ENCODE data around the gene SLC25A21.

SLC25A21 gene

DNA sequence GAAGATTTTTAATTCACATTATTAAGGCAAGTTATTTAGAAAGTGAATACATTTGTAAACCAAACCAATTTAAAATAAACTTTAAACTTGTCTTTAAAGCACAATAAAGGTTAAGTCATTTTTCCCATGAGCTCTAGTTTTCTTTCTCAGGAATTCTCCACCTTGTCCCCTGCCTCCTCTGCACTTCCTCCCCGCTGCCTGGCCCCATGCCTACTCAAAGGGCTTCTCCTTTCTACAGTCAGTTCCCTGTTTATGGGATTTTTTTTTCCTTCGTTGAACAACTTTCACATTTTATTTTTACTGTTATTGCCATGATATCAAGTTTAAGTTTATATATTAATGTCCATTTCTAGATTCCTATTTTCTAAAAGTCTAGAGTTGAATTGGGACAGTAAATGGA is 223.0 kb downstream of the SLC25A21 start:
- in situ Hi-C loops (cut with MboI; ENCODE audit: low sequenced_read_pairs) = no loop called here

GRCh38 chr14:36948157-36948859 is 224.1 kb downstream of the SLC25A21 start:
- in situ Hi-C loops (cut with MboI; ENCODE audit: low sequenced_read_pairs) = no loop called here

DNA sequence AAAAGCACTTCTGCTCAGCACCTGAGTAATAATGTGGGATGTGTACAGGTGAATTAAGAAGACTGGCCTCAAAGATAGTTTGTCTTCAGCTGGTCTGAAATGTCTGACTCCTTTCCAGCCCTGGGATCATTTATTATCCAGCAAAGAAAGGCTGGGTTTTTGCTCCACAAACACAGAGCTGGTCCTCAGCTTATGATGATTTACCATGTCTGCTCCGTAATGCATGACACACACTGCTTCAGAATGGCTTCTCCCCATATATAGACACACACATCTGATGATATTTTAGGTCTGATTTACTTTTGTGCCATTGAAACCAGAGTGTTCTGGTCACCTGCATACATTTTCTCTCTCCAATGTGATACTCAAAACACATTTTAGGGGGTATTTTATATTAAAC is 225.0 kb downstream of the SLC25A21 start:
- in situ Hi-C loops (cut with MboI; ENCODE audit: low sequenced_read_pairs) = no loop called here

DNA sequence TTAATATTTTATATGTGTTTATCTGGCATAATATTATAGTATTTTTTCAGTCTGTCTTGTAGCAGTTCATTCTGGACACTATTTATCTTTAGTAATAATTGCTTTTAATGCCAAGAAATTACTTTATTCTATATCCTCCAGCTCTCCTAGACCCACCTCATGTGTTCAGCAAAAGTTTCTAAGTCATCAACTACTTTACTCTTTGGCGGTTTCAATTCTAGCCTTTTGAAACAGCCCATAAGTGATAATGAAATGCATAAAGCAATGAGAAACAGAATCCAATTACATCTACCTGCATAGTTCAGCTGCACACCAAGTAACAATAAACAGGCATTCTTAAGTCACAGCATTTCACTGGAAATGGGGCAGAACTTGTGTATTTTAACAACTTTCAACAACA is 225.5 kb downstream of the SLC25A21 start:
- in situ Hi-C loops (cut with MboI; ENCODE audit: low sequenced_read_pairs) = no loop called here

DNA sequence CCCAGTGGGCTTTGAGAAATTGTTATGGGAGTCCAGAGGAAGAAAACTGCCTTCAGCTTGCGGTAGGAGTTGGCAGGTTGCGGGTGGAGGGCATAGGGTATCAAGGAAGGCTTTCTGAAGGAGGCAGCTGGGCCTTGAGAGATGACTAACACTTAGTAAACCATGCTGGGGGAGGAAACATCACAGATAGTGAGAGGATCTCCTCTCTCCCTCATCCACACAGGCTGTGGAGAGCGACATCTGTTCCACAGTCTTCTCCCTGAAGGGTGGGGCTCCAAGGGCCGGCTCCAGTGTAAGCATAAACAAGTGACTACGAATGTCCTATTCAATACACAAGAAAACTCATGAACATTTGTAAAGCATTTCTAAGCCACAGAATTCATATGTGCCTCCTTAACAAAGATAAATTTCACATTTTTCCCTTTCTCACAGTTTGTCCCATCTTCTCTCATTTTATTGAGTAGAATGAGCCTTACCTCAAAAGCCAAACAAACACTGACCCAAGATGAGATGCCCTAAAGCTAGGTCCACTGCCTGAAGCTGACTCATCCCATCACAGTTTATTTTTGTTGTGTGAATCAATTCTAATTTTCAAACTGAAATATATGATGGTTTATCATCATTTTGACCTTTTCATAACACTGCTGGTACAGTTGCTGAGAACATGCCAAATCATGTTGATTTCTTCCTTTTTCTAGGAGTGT is 227.9 kb downstream of the SLC25A21 start:
- in situ Hi-C loops (cut with MboI; ENCODE audit: low sequenced_read_pairs) = no loop called here

DNA sequence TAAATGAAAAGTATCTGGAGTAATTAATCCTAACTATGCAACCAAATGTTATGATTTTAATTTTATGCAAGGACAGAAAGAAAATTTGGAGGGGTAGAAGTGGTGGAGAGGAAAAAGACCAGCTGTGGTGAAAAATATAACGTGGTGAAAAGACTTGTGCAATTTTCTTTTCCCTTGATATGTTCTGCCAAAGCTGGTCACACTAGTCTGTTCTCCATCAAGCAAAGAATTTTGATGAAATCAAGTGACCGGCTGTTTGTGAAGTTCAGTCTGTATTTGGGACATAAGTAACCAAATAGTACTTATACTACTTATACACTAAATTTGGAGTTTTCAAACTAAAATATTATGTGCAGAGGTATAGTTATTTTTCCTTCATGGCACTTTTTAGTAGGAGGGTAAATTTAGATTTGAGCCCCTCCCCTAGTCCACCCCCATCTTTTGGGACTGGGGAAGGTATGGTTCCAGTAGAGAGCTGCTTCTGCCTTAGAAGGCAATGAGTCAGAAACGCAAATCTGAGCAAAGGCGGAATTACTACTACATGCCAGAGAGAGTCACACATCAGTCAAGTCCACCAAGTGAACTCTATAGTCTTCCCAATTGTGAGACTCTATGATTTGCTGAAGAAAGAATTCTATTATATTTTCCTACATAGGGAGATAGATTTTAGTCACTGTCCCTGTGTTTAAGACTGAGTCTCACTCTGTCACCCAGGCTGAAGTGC is 229.7 kb downstream of the SLC25A21 start:
- in situ Hi-C loops (cut with MboI; ENCODE audit: low sequenced_read_pairs) = no loop called here

DNA sequence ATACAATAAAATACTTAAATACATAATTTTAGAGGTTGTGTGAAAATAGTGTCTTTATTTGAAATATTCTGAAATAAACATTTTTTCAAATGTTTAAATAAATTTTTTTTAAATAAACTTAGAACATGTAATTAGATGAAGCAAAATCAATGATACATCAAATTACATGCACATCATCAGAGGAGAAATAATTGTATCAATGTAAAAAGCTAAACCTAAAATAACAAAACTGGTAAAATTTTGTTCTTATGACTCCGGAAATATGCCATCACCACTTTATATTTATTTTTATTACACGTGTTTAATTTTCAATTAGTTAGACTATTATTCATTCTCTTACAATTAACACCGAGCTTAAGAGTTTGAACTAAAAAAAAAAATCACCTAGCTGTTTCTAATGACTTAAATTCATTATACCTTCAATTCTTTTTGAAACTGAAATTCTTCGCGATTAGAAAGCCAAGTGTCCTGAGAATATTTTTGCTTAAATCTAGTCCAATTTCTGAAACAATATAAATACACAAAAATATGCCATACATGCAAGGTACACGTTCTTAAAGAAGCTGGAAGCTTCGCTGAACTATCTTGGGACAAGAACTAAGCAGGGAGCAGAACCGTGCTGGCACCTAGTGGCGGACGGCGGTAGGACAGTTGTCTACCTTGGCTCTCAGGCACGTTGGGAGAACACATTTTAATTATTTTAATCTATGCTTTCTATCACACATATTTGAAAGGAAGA is 230.5 kb downstream of the SLC25A21 start:
- in situ Hi-C loops (cut with MboI; ENCODE audit: low sequenced_read_pairs) = no loop called here

DNA sequence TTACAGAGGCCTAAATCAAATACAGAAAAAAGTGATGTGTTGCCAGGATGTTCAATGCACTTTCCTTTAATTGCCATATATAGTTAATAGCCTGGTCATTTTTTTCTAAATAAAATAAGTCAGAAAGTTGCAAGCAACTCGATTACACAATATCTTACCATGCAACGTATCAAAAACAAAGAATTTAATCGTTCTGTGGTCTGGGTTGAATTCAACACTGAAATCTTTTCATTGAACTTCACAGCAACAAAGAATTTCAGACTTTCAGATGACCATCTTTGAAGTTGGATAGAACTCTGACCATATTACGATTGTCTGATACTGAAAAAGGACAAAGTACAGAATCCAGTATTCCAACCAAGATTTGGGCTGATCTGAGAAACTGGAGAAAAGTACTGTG is 231.9 kb downstream of the SLC25A21 start:
- in situ Hi-C loops (cut with MboI; ENCODE audit: low sequenced_read_pairs) = no loop called here

GRCh38 chr14:36939265-36939664 is 233.1 kb downstream of the SLC25A21 start:
- in situ Hi-C loops (cut with MboI; ENCODE audit: low sequenced_read_pairs) = no loop called here

DNA sequence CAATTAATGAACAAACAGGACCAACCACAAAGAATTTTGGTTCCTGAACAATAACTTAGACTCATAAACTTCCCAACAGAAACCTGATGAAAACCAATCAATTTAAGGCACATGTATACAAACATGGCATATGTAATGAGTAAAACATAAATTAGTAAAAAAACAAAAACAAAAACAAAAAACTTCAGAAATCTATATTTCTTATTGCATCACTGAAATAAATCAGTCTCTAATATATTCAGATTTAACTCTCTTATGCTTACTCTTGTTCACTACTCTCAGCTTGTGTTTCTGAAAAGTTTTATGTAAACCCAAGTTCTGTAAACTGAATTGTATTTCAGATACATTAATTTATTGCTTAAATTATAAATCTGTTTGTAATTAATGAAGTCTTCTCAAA is 233.7 kb downstream of the SLC25A21 start:
- in situ Hi-C loops (cut with MboI; ENCODE audit: low sequenced_read_pairs) = no loop called here

- in situ Hi-C loops (cut with MboI; ENCODE audit: low sequenced_read_pairs) = no loop called here
These were observed 236.3 kb downstream of the SLC25A21 start for GRCh38 chr14:36935976-36936678.

- in situ Hi-C loops (cut with MboI; ENCODE audit: low sequenced_read_pairs) = no loop called here
These were observed 238.1 kb downstream of the SLC25A21 start for GRCh38 chr14:36934304-36934703.

GRCh38 chr14:36931791-36932190 is 240.6 kb downstream of the SLC25A21 start:
- in situ Hi-C loops (cut with MboI; ENCODE audit: low sequenced_read_pairs) = no loop called here

DNA sequence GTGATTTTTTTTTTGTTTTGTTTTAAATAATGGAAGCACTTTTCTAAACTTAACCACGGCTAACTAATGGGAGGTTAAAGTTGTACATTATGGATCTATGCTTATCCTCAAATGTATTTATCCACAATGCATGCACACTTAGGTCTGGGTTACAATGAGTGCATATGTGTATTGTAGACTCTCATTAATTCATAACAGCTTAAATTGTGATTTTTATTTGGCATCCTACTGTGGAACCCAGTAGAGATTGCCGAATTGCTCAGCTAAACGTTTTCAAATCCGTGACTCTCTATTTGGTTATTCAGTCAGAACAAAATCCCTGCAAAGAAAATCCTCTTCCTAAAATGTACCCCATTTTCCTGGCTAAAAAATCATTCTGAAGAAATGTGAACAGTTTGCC is 244.0 kb downstream of the SLC25A21 start:
- in situ Hi-C loops (cut with MboI; ENCODE audit: low sequenced_read_pairs) = no loop called here

- in situ Hi-C loops (cut with MboI; ENCODE audit: low sequenced_read_pairs) = no loop called here
These were observed 247.3 kb downstream of the SLC25A21 start for GRCh38 chr14:36925094-36925493.

DNA sequence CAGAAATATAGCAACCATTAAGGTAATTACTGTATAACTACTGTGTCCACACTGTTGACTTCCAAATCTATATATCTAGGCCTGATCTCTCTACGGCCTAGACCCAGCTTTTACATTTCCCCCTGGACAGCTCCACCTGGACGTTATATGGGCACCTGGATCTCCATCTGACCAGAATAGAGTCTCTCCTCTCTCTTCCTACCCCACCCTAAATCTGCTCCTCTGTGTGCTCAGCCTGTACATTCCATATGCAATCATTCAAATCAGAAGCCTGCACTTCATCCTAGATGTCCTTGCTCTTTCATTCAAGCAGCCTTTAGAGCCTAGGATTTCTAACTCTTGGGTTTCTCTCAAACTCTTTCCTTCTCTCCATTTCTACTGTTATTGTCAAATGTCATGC is 255.7 kb downstream of the SLC25A21 start:
- in situ Hi-C loops (cut with MboI; ENCODE audit: low sequenced_read_pairs) = no loop called here

DNA sequence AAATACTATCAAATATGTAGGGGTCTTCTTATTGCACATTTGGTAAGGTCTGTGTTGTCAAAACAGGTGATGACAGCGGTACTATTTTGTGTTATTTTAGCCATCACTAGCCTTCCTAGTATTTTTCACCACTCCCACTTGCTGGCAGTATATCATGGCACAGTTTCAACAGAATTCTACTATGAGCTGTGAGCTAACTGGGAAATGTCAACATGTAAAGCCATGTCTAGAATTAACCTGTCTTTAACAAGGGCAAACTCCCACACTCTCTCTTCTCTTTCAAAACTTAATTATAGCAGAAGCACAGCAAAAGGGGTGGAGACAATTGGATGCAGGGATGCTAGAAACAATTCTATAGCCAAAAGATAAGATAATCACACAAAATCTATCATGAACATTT is 257.3 kb downstream of the SLC25A21 start:
- in situ Hi-C loops (cut with MboI; ENCODE audit: low sequenced_read_pairs) = no loop called here

- in situ Hi-C loops (cut with MboI; ENCODE audit: low sequenced_read_pairs) = no loop called here
These were observed 261.8 kb downstream of the SLC25A21 start for GRCh38 chr14:36910578-36910977.

DNA sequence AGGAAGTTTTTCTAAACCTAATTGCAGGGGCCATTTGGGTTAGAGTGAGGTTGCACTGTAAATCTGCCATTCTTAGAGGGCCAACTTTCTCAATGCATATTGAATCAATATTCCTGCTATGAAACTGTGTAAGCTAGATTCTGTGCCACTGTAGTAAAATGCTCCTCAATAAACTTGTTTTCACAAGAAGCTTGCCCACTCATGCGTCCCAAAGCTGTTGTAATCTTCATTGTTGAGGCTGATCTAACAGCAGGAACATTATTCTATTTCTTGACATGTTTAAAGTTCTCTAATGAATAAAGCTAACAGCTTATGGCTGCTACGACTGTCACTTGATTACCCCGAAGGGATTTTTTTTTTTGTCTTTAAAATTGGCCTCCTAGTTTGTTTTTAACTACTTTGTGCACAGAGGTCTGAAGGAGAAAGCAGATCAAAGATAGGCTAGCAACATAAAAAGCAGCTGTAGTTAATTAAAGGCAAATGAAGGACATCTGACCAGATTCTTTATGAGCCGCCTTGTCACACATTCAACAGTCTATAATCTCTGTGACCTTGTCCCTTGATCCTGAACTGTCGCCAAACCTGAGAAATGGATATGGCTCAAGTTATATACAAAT is 267.0 kb downstream of the SLC25A21 start:
- in situ Hi-C loops (cut with MboI; ENCODE audit: low sequenced_read_pairs) = no loop called here

DNA sequence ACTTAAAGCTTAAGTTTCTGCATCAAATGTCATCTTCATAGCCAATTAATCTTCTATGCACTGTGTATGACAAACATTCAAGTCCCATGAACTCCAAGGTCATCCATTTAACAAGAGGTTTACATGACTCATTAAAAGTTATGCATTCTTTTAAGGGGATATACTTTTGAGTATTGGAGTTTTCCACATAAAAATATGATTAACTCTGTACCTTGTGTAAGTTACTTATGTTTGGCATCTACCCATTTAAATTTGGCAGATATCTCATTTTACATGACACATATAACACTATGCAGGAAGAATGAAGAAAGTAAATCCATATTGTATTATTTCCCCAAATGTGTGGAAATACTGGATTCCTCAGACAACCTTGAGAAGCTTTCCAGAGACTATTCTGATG is 270.5 kb downstream of the SLC25A21 start:
- in situ Hi-C loops (cut with MboI; ENCODE audit: low sequenced_read_pairs) = no loop called here
